ENCODE results near the gene JARID2. TPM values are rescaled to one million over a fixed set of nuclear protein-coding genes. Genes with fewer than 3 reads are reported as not detected.

The JARID2 gene
- total RNA-seq, 2 experiments from 2014 or later, result 25.4 to 25.5 TPM

DNA sequence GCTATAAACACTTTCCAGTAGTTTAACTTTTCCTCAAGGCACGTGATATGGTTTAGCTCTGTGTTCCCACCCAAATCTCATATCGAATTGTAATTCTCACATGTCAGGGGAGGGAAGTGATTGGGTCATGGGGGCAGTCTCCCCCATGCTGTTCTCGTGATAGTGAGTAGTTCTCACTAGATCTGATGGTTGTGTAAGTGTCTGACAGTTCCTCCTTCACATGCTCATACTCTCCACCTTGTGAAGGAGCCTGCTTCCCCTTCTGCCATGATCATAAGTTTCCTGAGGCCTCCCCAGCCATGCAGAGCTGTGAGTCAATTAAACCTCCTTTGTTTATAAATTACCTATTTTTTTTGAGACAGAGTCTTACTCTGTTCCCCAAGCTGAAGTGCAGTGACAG is 289.1 kb downstream of the JARID2 start:
- POLR2A ChIA-PET, result no interaction called here
- Mint-ChIP-seq H3K36me3 (ENCODE audit: low read depth) (peaks cover 16% of the 10 kb centered on the region), H3K4me1 (ENCODE audit: low read depth) (peaks cover 6% of the 10 kb centered on the region), H3K4me3 (no peak overlapping the region), H3K9me3 (no peaks in the 10 kb centered on the region), H3K27ac (no peak overlapping the region), H3K27me3 (no peaks in the 10 kb centered on the region)
- intact Hi-C loops (cut with micrococcal nuclease), result no loop called here
- no peak for DNase-seq
- ATAC-seq, result no peak
- CTCF ChIA-PET, result interaction anchor here (1.9 kb wide), 1 partner anchor 12 kb away, joined by 5 read pairs; no protein-coding TSS in a partner anchor
- TF ChIP-seq, protein P1, sequence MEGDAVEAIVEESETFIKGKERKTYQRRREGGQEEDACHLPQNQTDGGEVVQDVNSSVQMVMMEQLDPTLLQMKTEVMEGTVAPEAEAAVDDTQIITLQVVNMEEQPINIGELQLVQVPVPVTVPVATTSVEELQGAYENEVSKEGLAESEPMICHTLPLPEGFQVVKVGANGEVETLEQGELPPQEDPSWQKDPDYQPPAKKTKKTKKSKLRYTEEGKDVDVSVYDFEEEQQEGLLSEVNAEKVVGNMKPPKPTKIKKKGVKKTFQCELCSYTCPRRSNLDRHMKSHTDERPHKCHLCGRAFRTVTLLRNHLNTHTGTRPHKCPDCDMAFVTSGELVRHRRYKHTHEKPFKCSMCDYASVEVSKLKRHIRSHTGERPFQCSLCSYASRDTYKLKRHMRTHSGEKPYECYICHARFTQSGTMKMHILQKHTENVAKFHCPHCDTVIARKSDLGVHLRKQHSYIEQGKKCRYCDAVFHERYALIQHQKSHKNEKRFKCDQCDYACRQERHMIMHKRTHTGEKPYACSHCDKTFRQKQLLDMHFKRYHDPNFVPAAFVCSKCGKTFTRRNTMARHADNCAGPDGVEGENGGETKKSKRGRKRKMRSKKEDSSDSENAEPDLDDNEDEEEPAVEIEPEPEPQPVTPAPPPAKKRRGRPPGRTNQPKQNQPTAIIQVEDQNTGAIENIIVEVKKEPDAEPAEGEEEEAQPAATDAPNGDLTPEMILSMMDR (IDR thresholded peaks at IDR 0.05), result no peak

DNA sequence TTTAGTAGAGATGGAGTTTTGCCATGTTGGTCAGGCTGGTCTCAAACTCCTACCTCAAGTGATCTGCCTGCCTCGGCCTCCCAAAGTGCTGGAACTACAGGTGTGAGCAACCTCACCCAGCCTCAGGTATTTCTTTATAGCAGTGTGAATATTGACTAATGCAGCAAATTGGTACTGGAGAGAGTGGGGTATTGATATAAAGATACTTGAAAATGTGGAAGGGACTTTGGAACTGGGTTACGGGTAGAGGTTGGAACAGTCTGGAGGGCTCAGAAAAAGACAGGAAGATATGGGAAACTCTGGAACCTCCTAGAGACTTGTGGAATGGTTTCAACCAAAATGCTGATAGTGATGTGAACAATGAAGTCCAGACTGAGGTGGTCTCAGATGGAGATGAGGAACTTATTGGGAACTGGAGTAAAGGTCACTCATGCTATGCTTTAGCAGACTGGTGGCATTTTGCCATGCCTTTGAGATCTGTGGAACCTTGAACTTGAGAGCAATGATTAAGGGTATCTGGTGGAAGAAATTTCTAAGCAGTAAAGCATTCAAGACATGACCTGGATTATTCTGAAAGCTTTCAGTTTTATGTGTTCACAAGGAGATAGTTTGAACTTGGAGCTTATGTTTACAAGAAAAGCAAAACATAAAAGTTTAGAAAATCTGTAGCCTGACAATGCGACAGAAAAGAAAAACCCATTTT is 289.8 kb downstream of the JARID2 start:
- DNase-seq (no peak), ATAC-seq (no peak)
- H3K4me3 Mint-ChIP-seq, result no peak overlapping the region
- H3K9me3 Mint-ChIP-seq, result no peaks in the 10 kb centered on the region
- POLR2A ChIA-PET, result no interaction called here
- CTCF ChIA-PET, result no interaction called here
- H3K36me3 Mint-ChIP-seq (ENCODE audit: low read depth), result peaks cover 11% of the 10 kb centered on the region
- TF ChIP-seq, protein P1 (IDR thresholded peaks at IDR 0.05), result no peak
- intact Hi-C loops (cut with micrococcal nuclease), result no loop called here
- H3K27ac Mint-ChIP-seq, result no peak overlapping the region
- H3K4me1 Mint-ChIP-seq (ENCODE audit: low read depth), result peaks cover 1% of the 10 kb centered on the region
- no peaks in the 10 kb centered on the region for H3K27me3 Mint-ChIP-seq

DNA sequence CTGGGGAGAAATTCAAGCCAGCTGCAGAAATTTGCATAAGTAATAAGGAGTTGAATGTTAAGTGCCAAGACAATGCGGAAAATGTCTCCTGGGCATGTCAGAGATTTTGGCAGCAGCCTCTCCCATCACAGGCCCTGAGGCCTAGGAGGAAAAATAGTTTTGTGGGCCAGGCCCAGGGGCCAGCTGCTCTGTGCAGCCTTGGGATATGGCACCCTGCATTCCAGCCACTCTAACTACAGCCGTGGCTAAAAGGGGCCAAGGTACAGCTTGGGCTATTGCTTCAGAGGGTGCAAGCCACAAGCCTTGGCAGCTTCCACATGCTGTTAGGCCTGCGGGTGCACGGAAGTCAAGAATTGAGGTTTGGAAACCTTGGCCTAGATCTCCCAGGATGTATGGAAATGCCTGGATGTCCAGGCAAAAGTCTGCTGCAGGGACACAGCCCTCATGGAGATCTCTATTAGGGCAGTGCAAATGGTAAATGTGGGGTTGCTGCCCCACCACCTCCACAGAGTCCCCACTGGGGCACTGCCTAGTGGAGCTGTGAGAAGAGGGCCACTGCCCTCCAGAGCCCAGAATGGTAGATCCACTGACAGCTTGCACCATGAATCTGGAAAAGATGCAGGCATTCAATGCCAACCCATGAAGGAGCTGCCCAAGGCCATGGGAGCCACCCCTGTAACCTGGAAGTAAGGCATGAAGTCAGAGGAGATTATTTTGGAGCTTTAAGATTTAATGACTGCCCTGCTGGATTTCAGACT is 290.5 kb downstream of the JARID2 start:
- Mint-ChIP-seq H3K9me3 (no peaks in the 10 kb centered on the region), H3K27me3 (no peaks in the 10 kb centered on the region), H3K4me1 (ENCODE audit: low read depth) (no peaks in the 10 kb centered on the region), H3K27ac (no peak overlapping the region), H3K36me3 (ENCODE audit: low read depth) (peaks cover 9% of the 10 kb centered on the region), H3K4me3 (no peak overlapping the region)
- DNase-seq (no peak), ATAC-seq (no peak)
- TF ChIP-seq, protein P1 (IDR thresholded peaks at IDR 0.05), result no peak
- intact Hi-C loops (cut with micrococcal nuclease), result no loop called here
- POLR2A ChIA-PET, result no interaction called here
- CTCF ChIA-PET, result no interaction called here

DNA sequence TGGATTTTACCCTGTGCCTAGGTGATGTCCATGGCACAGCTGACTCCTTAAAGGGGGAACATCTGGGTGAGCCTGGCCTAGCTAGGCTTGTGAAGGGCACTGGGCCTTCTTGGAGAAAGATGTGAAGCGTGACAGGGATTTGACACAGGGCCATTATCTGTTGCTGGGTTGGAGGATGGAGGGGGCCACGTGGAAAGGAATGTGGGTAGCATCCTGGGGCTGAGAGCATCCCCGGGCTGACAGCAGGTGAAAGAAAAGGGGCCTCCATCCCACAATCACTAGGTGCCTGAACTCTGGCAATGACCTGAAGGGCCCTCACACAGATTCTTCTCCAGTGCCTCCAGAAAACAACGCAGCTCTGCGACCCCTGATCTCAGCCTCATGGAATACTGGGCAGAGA is 292.2 kb downstream of the JARID2 start:
- POLR2A ChIA-PET, result no interaction called here
- intact Hi-C loops (cut with micrococcal nuclease), result no loop called here
- no peak for ATAC-seq

More for the DNA sequence above, 292.2 kb downstream of the JARID2 start:
- CTCF ChIA-PET, result no interaction called here
- TF ChIP-seq, protein P1 (IDR thresholded peaks at IDR 0.05), result no peak
- Mint-ChIP-seq H3K4me3 (no peak overlapping the region), H3K4me1 (ENCODE audit: low read depth) (no peaks in the 10 kb centered on the region), H3K9me3 (no peaks in the 10 kb centered on the region), H3K27ac (no peak overlapping the region), H3K27me3 (no peaks in the 10 kb centered on the region), H3K36me3 (ENCODE audit: low read depth) (peaks cover 4% of the 10 kb centered on the region)
- no peak for DNase-seq
